ENCODE results near the gene CLDN5. TPM values are rescaled to one million over a fixed set of nuclear protein-coding genes. Genes with fewer than 3 reads are reported as not detected.
"Not testable (repeated sequence)": the region's sequence is repeated elsewhere in the genome, so short reads cannot be mapped to it uniquely, and the experiment has no call there.

Gene CLDN5
- total and polyA plus RNA-seq, 5 donors from 2014 or later: 0.84 to 2.3 (median 1.7) TPM

- H3K4me3 ChIP-seq (ENCODE audit: low read depth, low read length); DNase-seq; H3K4me3 Mint-ChIP-seq; H3K27ac ChIP-seq (ENCODE audit: insufficient read depth, low read length, poor library complexity, severe bottlenecking); H3K36me3 ChIP-seq (ENCODE audit: control insufficient read depth, insufficient read depth, low read length); H3K4me1 Mint-ChIP-seq; H3K9me3 Mint-ChIP-seq; H3K9me3 ChIP-seq (ENCODE audit: control insufficient read depth in 2 of 2, low read length in 2 of 2); H3K27me3 ChIP-seq (ENCODE audit: control insufficient read depth, insufficient read depth, low read length); ATAC-seq (ENCODE audit: low read depth in 2 of 2); H3K36me3 Mint-ChIP-seq; H3K27ac Mint-ChIP-seq; H3K4me1 ChIP-seq (ENCODE audit: control insufficient read depth, insufficient read depth, low read length, poor library complexity, severe bottlenecking): not testable (repeated sequence)
- peaks cover 28% of the 10 kb centered on the region for H3K27me3 Mint-ChIP-seq
These were observed 7.1 kb upstream of the CLDN5 start for GRCh38 chr22:19531327-19531726.

GRCh38 chr22:19530751-19531150 lies 6.5 kb upstream of the CLDN5 start:
- no peaks in the 10 kb centered on the region for H3K4me1 ChIP-seq (ENCODE audit: control insufficient read depth, insufficient read depth, low read length, poor library complexity, severe bottlenecking)
- Mint-ChIP-seq H3K36me3 (no peaks in the 10 kb centered on the region), H3K9me3 (peaks cover 0 to 3% (median 0%) of the 10 kb centered on the region in 7 donors), H3K27me3 (peaks cover 28% of the 10 kb centered on the region), H3K4me1 (peaks cover 0 to 3% (median 0%) of the 10 kb centered on the region in 4 donors), H3K4me3 (no peak overlapping the region), H3K27ac (no peak overlapping the region)
- H3K27ac ChIP-seq (ENCODE audit: insufficient read depth, low read length, poor library complexity, severe bottlenecking): no peak overlapping the region
- H3K27me3 ChIP-seq (ENCODE audit: control insufficient read depth, insufficient read depth, low read length): no peaks in the 10 kb centered on the region
- DNase-seq: no peak
- no peaks in the 10 kb centered on the region for H3K36me3 ChIP-seq (ENCODE audit: control insufficient read depth, insufficient read depth, low read length)
- H3K9me3 ChIP-seq (ENCODE audit: control insufficient read depth in 2 of 2, low read length in 2 of 2): no peaks in the 10 kb centered on the region
- no peak overlapping the region for H3K4me3 ChIP-seq (ENCODE audit: low read depth, low read length)
- ATAC-seq (ENCODE audit: low read depth in 2 of 2): no peak

GRCh38 chr22:19529811-19530210 lies 5.6 kb upstream of the CLDN5 start:
- no peak overlapping the region for H3K27ac ChIP-seq (ENCODE audit: insufficient read depth, low read length, poor library complexity, severe bottlenecking)
- no peak overlapping the region for H3K4me3 Mint-ChIP-seq
- H3K4me3 ChIP-seq (ENCODE audit: low read depth, low read length): no peak overlapping the region
- no peaks in the 10 kb centered on the region for H3K27me3 ChIP-seq (ENCODE audit: control insufficient read depth, insufficient read depth, low read length)
- DNase-seq (no peak), ATAC-seq (ENCODE audit: low read depth in 2 of 2) (no peak)
- H3K4me1 Mint-ChIP-seq: peaks cover 0 to 2% (median 0%) of the 10 kb centered on the region in 4 donors
- no peaks in the 10 kb centered on the region for H3K9me3 Mint-ChIP-seq
- no peaks in the 10 kb centered on the region for H3K36me3 Mint-ChIP-seq
- no peaks in the 10 kb centered on the region for H3K9me3 ChIP-seq (ENCODE audit: control insufficient read depth in 2 of 2, low read length in 2 of 2)
- H3K4me1 ChIP-seq (ENCODE audit: control insufficient read depth, insufficient read depth, low read length, poor library complexity, severe bottlenecking): no peaks in the 10 kb centered on the region
- peaks cover 26% of the 10 kb centered on the region for H3K27me3 Mint-ChIP-seq
- no peak overlapping the region for H3K27ac Mint-ChIP-seq
- no peaks in the 10 kb centered on the region for H3K36me3 ChIP-seq (ENCODE audit: control insufficient read depth, insufficient read depth, low read length)

GRCh38 chr22:19527861-19528417 lies 3.7 kb upstream of the CLDN5 start:
- no peak overlapping the region for H3K4me3 Mint-ChIP-seq
- Histone ChIP-seq H3K27ac (ENCODE audit: insufficient read depth, low read length, poor library complexity, severe bottlenecking) (no peak overlapping the region), H3K27me3 (ENCODE audit: control insufficient read depth, insufficient read depth, low read length) (no peaks in the 10 kb centered on the region), H3K4me1 (ENCODE audit: control insufficient read depth, insufficient read depth, low read length, poor library complexity, severe bottlenecking) (peaks cover 18% of the 10 kb centered on the region), H3K9me3 (ENCODE audit: control insufficient read depth in 2 of 2, low read length in 2 of 2) (no peaks in the 10 kb centered on the region), H3K4me3 (ENCODE audit: low read depth, low read length) (no peak overlapping the region), H3K36me3 (ENCODE audit: control insufficient read depth, insufficient read depth, low read length) (no peaks in the 10 kb centered on the region)
- ATAC-seq (ENCODE audit: low read depth in 2 of 2) (no peak), DNase-seq (no peak)
- H3K4me1 Mint-ChIP-seq: peaks cover 0 to 14% (median 1%) of the 10 kb centered on the region in 4 donors
- H3K27ac Mint-ChIP-seq: no peak overlapping the region
- no peaks in the 10 kb centered on the region for H3K36me3 Mint-ChIP-seq
- H3K27me3 Mint-ChIP-seq: peaks cover 31% of the 10 kb centered on the region
- no peaks in the 10 kb centered on the region for H3K9me3 Mint-ChIP-seq

GRCh38 chr22:19527321-19527721 lies 3.1 kb upstream of the CLDN5 start:
- no peak for DNase-seq
- H3K4me3 ChIP-seq (ENCODE audit: low read depth, low read length): no peak overlapping the region
- no peak for ATAC-seq (ENCODE audit: low read depth in 2 of 2)
- Mint-ChIP-seq H3K9me3 (no peaks in the 10 kb centered on the region), H3K27me3 (peaks cover 34% of the 10 kb centered on the region), H3K4me1 (peaks cover 0 to 17% (median 3%) of the 10 kb centered on the region in 4 donors), H3K27ac (no peak overlapping the region), H3K36me3 (no peaks in the 10 kb centered on the region), H3K4me3 (no peak overlapping the region)
- H3K27ac ChIP-seq (ENCODE audit: insufficient read depth, low read length, poor library complexity, severe bottlenecking): no peak overlapping the region
- H3K36me3 ChIP-seq (ENCODE audit: control insufficient read depth, insufficient read depth, low read length): no peaks in the 10 kb centered on the region
- no peaks in the 10 kb centered on the region for H3K27me3 ChIP-seq (ENCODE audit: control insufficient read depth, insufficient read depth, low read length)
- H3K9me3 ChIP-seq (ENCODE audit: control insufficient read depth in 2 of 2, low read length in 2 of 2): no peaks in the 10 kb centered on the region
- H3K4me1 ChIP-seq (ENCODE audit: control insufficient read depth, insufficient read depth, low read length, poor library complexity, severe bottlenecking): peaks cover 18% of the 10 kb centered on the region

- Mint-ChIP-seq H3K27me3 (peaks cover 34% of the 10 kb centered on the region), H3K27ac (no peak overlapping the region), H3K4me1 (peaks cover 0 to 17% (median 3%) of the 10 kb centered on the region in 4 donors), H3K36me3 (no peaks in the 10 kb centered on the region), H3K4me3 (no peak overlapping the region), H3K9me3 (no peaks in the 10 kb centered on the region)
- H3K27me3 ChIP-seq (ENCODE audit: control insufficient read depth, insufficient read depth, low read length): no peaks in the 10 kb centered on the region
- DNase-seq (no peak), ATAC-seq (ENCODE audit: low read depth in 2 of 2) (no peak)
- no peaks in the 10 kb centered on the region for H3K36me3 ChIP-seq (ENCODE audit: control insufficient read depth, insufficient read depth, low read length)
- H3K4me3 ChIP-seq (ENCODE audit: low read depth, low read length): no peak overlapping the region
- H3K27ac ChIP-seq (ENCODE audit: insufficient read depth, low read length, poor library complexity, severe bottlenecking): no peak overlapping the region
- H3K4me1 ChIP-seq (ENCODE audit: control insufficient read depth, insufficient read depth, low read length, poor library complexity, severe bottlenecking): peaks cover 18% of the 10 kb centered on the region
- no peaks in the 10 kb centered on the region for H3K9me3 ChIP-seq (ENCODE audit: control insufficient read depth in 2 of 2, low read length in 2 of 2)
These were observed 2.5 kb upstream of the CLDN5 start for GRCh38 chr22:19526702-19527111.

DNA sequence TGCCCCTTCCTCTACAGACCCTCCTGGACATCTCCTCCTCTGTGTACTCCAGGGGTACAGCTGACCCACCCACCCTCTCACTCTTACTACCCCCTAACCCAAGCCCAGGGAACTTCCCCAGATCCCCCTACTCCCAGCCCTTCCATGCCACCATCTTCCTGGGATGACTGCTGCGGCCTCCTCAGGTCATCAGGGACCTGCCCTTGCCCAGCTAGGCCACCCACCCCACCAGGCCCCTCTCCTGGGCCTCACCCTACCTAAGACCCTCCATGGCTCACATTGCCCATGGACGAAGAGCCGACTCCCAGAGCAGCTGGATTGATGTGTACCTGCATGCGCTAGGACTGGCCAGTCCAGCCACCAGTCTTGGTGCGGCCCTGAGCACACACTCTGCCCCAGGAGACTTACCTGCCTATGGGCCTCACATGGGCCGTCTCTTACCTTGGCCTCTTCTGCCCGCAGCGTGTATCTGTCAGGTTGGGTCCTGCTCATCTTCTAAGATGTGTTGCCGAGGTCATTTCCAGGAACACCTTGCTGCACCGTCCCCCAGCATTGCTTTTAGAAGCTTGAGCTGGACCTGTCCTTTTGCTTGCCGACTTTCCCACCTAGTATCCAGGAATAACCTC lies 2.0 kb upstream of the CLDN5 start:
- no peak overlapping the region for H3K4me3 ChIP-seq (ENCODE audit: low read depth, low read length)
- no peak overlapping the region for H3K27ac Mint-ChIP-seq
- ATAC-seq (ENCODE audit: low read depth in 2 of 2) (no peak), DNase-seq (no peak)
- peaks cover 0 to 17% (median 3%) of the 10 kb centered on the region in 4 donors for H3K4me1 Mint-ChIP-seq
- peaks cover 33% of the 10 kb centered on the region for H3K27me3 Mint-ChIP-seq
- H3K4me3 Mint-ChIP-seq: peak overlapping the region in 2 of 4 donors; percentile 16 to 56
- H3K9me3 ChIP-seq (ENCODE audit: control insufficient read depth in 2 of 2, low read length in 2 of 2): no peaks in the 10 kb centered on the region
- no peaks in the 10 kb centered on the region for H3K27me3 ChIP-seq (ENCODE audit: control insufficient read depth, insufficient read depth, low read length)
- H3K9me3 Mint-ChIP-seq: no peaks in the 10 kb centered on the region
- H3K27ac ChIP-seq (ENCODE audit: insufficient read depth, low read length, poor library complexity, severe bottlenecking): no peak overlapping the region
- peaks cover 18% of the 10 kb centered on the region for H3K4me1 ChIP-seq (ENCODE audit: control insufficient read depth, insufficient read depth, low read length, poor library complexity, severe bottlenecking)
- H3K36me3 ChIP-seq (ENCODE audit: control insufficient read depth, insufficient read depth, low read length): no peaks in the 10 kb centered on the region
- H3K36me3 Mint-ChIP-seq: no peaks in the 10 kb centered on the region

DNA sequence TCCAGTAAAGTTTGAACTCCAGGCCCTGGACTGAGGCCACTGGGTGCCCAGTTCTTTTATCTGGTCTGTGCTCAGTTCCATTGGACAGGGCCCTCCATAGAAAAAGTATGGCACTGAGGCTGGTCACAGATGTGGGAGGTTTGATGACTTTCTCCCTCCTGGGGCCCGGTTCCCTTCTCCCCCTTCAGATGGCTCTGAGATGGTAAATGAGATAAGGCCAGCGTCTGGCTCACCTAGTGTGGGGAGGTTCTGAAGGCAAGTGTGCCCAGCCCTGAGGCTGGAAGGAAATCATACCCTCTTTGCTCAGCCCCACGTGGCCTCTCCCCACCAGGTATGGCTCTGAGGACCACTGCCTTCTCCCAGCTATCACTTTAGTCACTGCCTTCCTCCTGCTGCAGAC lies 1.5 kb upstream of the CLDN5 start:
- Mint-ChIP-seq H3K9me3 (no peaks in the 10 kb centered on the region), H3K36me3 (no peaks in the 10 kb centered on the region), H3K27me3 (peaks cover 27% of the 10 kb centered on the region), H3K27ac (no peak overlapping the region), H3K4me1 (peaks cover 0 to 17% (median 3%) of the 10 kb centered on the region in 4 donors), H3K4me3 (peak overlapping the region in 2 of 4 donors; percentile 16 to 56)
- no peak for DNase-seq
- Histone ChIP-seq H3K9me3 (ENCODE audit: control insufficient read depth in 2 of 2, low read length in 2 of 2) (no peaks in the 10 kb centered on the region), H3K27me3 (ENCODE audit: control insufficient read depth, insufficient read depth, low read length) (no peaks in the 10 kb centered on the region), H3K4me1 (ENCODE audit: control insufficient read depth, insufficient read depth, low read length, poor library complexity, severe bottlenecking) (peaks cover 18% of the 10 kb centered on the region), H3K36me3 (ENCODE audit: control insufficient read depth, insufficient read depth, low read length) (no peaks in the 10 kb centered on the region), H3K4me3 (ENCODE audit: low read depth, low read length) (no peak overlapping the region), H3K27ac (ENCODE audit: insufficient read depth, low read length, poor library complexity, severe bottlenecking) (no peak overlapping the region)
- ATAC-seq (ENCODE audit: low read depth in 2 of 2): no peak

All from CD4-positive, CD25-positive, alpha-beta regulatory T cell (primary cell).